ENCODE measurements around the gene FOXF1. TPM values are rescaled to one million over a fixed set of nuclear protein-coding genes. Genes with fewer than 3 reads are reported as not detected.

FOXF1 gene
- total and polyA plus RNA-seq, 8 donors: 21.7 to 51.1 (median 41.0) TPM

DNA sequence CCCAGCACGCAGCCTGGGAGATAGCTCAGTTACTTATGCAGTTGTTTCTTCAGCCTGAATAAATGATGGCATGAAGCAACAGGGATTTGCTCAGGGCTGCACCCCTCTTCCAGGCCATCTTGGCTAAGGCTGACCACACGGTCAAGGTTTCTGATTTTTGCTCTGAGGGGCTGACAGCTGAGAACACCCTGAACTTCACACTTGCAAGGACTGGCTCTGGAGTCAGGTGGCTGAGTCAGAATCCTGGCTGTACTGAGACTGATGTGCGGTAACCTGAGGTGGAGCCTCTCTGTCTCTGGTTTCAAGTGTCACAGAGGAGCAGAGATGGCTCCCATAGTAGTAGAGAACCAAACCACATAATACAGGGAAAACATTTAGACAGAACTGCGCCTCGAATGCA lies 40.0 kb downstream of the FOXF1 start:
- TF ChIP-seq CTCF (IDR thresholded peaks at IDR 0.05): no peak
- intact Hi-C loops (cut with DNase I): no loop called here
- no peaks in the 10 kb centered on the region for H3K27me3 ChIP-seq
- ATAC-seq (no peak), DNase-seq (no peak)
- H3K36me3 ChIP-seq: peaks cover 0 to 62% of the 10 kb centered on the region in 2 donors
- no peak overlapping the region for H3K4me3 ChIP-seq
- peaks cover 6 to 10% of the 10 kb centered on the region in 2 donors for H3K4me1 ChIP-seq
- no peaks in the 10 kb centered on the region for H3K9me3 ChIP-seq
- no peak overlapping the region for H3K27ac ChIP-seq

DNA sequence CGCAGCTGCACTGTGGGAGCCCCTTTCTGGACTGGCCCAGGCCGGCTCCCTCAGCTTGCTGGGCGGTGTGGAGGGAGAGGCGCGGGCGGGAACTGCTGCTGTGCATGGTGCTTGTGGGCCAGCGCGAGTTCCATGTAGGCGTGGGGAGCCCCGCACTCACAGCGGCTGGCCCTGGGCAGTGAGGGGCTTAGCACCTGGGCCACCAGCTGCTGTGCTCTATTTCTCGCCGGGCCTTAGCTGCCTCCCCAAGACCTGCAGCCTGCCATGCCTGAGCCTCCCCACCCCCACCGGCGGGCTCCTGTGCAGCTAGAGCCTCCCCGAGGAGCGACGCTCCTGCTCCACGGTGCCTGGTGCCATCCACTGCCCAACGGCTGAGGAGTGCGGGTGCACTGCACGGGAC lies 43.0 kb downstream of the FOXF1 start:
- no peak for TF ChIP-seq CTCF (IDR thresholded peaks at IDR 0.05)
- H3K4me3 ChIP-seq: no peak overlapping the region
- H3K9me3 ChIP-seq: no peaks in the 10 kb centered on the region
- no peak overlapping the region for H3K27ac ChIP-seq
- DNase-seq (peak in 1 of 4 donors; percentile 80), ATAC-seq (no peak)
- peaks cover 0 to 25% of the 10 kb centered on the region in 2 donors for H3K27me3 ChIP-seq
- intact Hi-C loops (cut with DNase I): no loop called here
- H3K36me3 ChIP-seq: peaks cover 0 to 31% of the 10 kb centered on the region in 2 donors
- peaks cover 12 to 17% of the 10 kb centered on the region in 2 donors for H3K4me1 ChIP-seq

- H3K9me3 ChIP-seq: no peaks in the 10 kb centered on the region
- intact Hi-C loops (cut with DNase I): no loop called here
- H3K4me3 ChIP-seq: peak overlapping the region; percentile 88 to 89
- no peak for TF ChIP-seq CTCF (IDR thresholded peaks at IDR 0.05)
- ATAC-seq (peak; percentile 6), DNase-seq (no peak)
- H3K27ac ChIP-seq: peak overlapping the region; percentile 73 to 87
- H3K36me3 ChIP-seq: peaks cover 0 to 27% of the 10 kb centered on the region in 2 donors
- H3K4me1 ChIP-seq: peaks cover 12 to 17% of the 10 kb centered on the region in 2 donors
- H3K27me3 ChIP-seq: peaks cover 0 to 37% of the 10 kb centered on the region in 2 donors
These were observed 44.2 kb downstream of the FOXF1 start for GRCh38 chr16:86554599-86554916.

- Histone ChIP-seq H3K27me3 (peaks cover 0 to 41% of the 10 kb centered on the region in 2 donors), H3K36me3 (peaks cover 0 to 22% of the 10 kb centered on the region in 2 donors), H3K4me3 (peak within 1 kb of the TSS; percentile 88 to 89), H3K4me1 (peaks cover 12 to 17% of the 10 kb centered on the region in 2 donors), H3K27ac (peak within 1 kb of the TSS; percentile 73 to 87), H3K9me3 (no peaks in the 10 kb centered on the region)
- DNase-seq: peak; percentile 93 to 98 (median 95)
- intact Hi-C loops (cut with DNase I): no loop called here
- peak; percentile 98 for ATAC-seq
- TF ChIP-seq CTCF (IDR thresholded peaks at IDR 0.05): no peak
These were observed 44.8 kb downstream of the FOXF1 start, which contains the start of gene MTHFSD for GRCh38 chr16:86554917-86555703. MTHFSD (minus strand) TSS chr16:86555235; CDS start chr16:86555184, 51 bp downstream.

GRCh38 chr16:86555704-86556075 lies 45.4 kb downstream of the FOXF1 start:
- Histone ChIP-seq H3K4me1 (peaks cover 12 to 17% of the 10 kb centered on the region in 2 donors), H3K4me3 (peak overlapping the region; percentile 88 to 89), H3K27ac (peak overlapping the region in 1 of 2 donors; percentile 87), H3K9me3 (no peaks in the 10 kb centered on the region), H3K27me3 (peaks cover 0 to 43% of the 10 kb centered on the region in 2 donors), H3K36me3 (peaks cover 0 to 16% of the 10 kb centered on the region in 2 donors)
- intact Hi-C loops (cut with DNase I): no loop called here
- DNase-seq: no peak
- no peak for TF ChIP-seq CTCF (IDR thresholded peaks at IDR 0.05)
- ATAC-seq: no peak
